Ovary (tissue), 9 donors: ENCODE measurements around the gene KLHL5. TPM values are rescaled to one million over a fixed set of nuclear protein-coding genes. Genes with fewer than 3 reads are reported as not detected.
"Not testable (repeated sequence)": the region's sequence is repeated elsewhere in the genome, so short reads cannot be mapped to it uniquely, and the experiment has no call there.

Experiments used
- DNase-seq, 5 donors: peaks; one replicate each; pipeline ENCODE4 v3.0.0-alpha.2; 2019 to 2020
- H3K27ac ChIP-seq, 2 donors: fragments of 200-600 bp; one replicate each; pipeline versions ENCODE4 v1.5.1 to v1.8.0; 2019 to 2022
- H3K27me3 ChIP-seq: fragments of 200-600 bp; one replicate; pipeline ENCODE4 v1.8.0; 2022
- H3K36me3 ChIP-seq: fragments of 200-600 bp; sonication (generic); one replicate; pipeline ENCODE4 v1.5.1; 2019
- H3K4me1 ChIP-seq: one replicate; pipeline ENCODE4 v1.8.1; 2013; ENCODE audit warnings: mild to moderate bottlenecking, moderate library complexity; ENCODE audit not compliant: insufficient read depth
- H3K4me3 ChIP-seq: fragments of 200-600 bp; sonication (generic); one replicate; pipeline ENCODE4 v1.5.1; 2017
- H3K9me3 ChIP-seq, 2 donors: fragments of 200-600 bp in 1 of 2; sonication (generic) in 1 of 2; one replicate each; pipeline versions ENCODE4 v1.5.1 to v1.8.1; 2013 to 2019; ENCODE audit warnings: mild to moderate bottlenecking in 1 of 2, moderate library complexity in 1 of 2
- EP300 ChIP-seq: sonication (generic); formaldehyde crosslinking; IDR thresholded peaks from one replicate; pipeline ENCODE4 v1.6.1; 2017; ENCODE audit warnings: antibody characterized with exemption
- POLR2A ChIP-seq: fragments of 450-650 bp; IDR thresholded peaks from one replicate; pipeline ENCODE4 v1.6.1; 2017; ENCODE audit warnings: antibody characterized with exemption, mild to moderate bottlenecking, moderate library complexity
- WGBS, 3 donors: extraction: QIAGEN DNeasy Blood & Tissue Kit in 1 of 3; methylation state at CpG; one replicate each; pipeline versions ENCODE4 v1.1.5 to v1.1.7; 2013 to 2017; 5-methylcytosine and 5-hydroxymethylcytosine counted together
- intact Hi-C, 4 donors: fragments of 100-400 bp; cut with DNase I; formaldehyde crosslinking; loops; one replicate each; pipeline versions ENCODE4 v1.11.0 to v1.15.1; 2022 to 2023
- polyA plus RNA-seq, 2 donors: library from polyadenylated mRNA; stranded (reverse); fragments of 200-250 nt in 1 of 2; fragments of 350-450 nt in 1 of 2; fragmentation: Illumina TruSeq in 1 of 2; extraction: RNeasy Lipid Tissue Mini Kit (QIAGEN cat#74804) in 1 of 2; gene quantifications; one replicate each; pipeline ENCODE4 v1.2.3, GENCODE V29; 2013 to 2014
- total RNA-seq, 7 donors: library from RNA; depleted of rRNA in 2 of 7; stranded (reverse); fragments of >200 nt in 2 of 7; fragmentation: NEBNext Ultra II Directional in 3 of 7; extraction: Animal tissue kit (Norgen Biotek cat#: 25700) in 3 of 7; gene quantifications; one replicate each; pipeline versions ENCODE4 v1.1.0 to v1.2.4, GENCODE V29; 2016 to 2023
- TF ChIP-seq, protein P1 (sequence below), 3 donors: fragments of 450-650 bp in 2 of 3; fragments of 200-600 bp in 1 of 3; IDR thresholded peaks; one replicate each; pipeline versions ENCODE4 v1.5.1 to v1.8.0; 2016 to 2022; ENCODE audit warnings: antibody characterized with exemption in 3 of 3, mild to moderate bottlenecking in 1 of 3
- donor health status: DM: no; HTN: no; CAD: no; lungs with moderate emphysema.
- donor health status: DM: no; HTN: no; CAD: no.
- donor health status: Bipolar disorder and iron deficiency.
- donor health status: DM: yes; HTN: yes; CAD: no.
- donor health status: DM: no; HTN: no; CAD: no.
- donor health status: DM: yes; HTN: yes; CAD: no.

The KLHL5 gene
- total and polyA plus RNA-seq, 9 donors = 18.0 to 45.9 (median 34.1) TPM

DNA sequence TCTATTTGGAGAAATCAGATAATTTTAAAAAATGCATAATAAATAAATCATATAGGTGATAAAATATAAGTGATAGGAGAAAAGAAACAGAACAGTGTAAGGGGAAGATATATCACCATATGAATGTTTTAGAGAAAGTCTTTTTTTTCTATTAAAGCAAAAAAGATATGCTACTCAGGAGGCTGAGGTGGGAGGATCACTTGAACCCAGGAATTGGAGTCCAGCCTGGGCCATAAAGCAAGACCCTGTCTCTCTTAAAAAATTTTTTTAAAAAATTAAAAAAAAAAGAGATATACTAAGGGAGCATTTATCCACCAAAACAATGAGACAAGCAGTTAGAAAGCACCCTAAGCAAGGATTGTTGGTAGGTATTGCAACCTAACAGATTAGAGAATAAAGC, 35.9 kb upstream of the KLHL5 start:
- Histone ChIP-seq H3K36me3 (no peaks in the 10 kb centered on the region), H3K9me3 (no peaks in the 10 kb centered on the region), H3K4me3 (no peak overlapping the region), H3K27ac (no peak overlapping the region), H3K27me3 (no peaks in the 10 kb centered on the region), H3K4me1 (no peaks in the 10 kb centered on the region)
- TF ChIP-seq, protein P1, sequence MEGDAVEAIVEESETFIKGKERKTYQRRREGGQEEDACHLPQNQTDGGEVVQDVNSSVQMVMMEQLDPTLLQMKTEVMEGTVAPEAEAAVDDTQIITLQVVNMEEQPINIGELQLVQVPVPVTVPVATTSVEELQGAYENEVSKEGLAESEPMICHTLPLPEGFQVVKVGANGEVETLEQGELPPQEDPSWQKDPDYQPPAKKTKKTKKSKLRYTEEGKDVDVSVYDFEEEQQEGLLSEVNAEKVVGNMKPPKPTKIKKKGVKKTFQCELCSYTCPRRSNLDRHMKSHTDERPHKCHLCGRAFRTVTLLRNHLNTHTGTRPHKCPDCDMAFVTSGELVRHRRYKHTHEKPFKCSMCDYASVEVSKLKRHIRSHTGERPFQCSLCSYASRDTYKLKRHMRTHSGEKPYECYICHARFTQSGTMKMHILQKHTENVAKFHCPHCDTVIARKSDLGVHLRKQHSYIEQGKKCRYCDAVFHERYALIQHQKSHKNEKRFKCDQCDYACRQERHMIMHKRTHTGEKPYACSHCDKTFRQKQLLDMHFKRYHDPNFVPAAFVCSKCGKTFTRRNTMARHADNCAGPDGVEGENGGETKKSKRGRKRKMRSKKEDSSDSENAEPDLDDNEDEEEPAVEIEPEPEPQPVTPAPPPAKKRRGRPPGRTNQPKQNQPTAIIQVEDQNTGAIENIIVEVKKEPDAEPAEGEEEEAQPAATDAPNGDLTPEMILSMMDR (IDR thresholded peaks at IDR 0.05) = no peak
- TF ChIP-seq POLR2A (no peak), EP300 (no peak)
- intact Hi-C loops = no loop called here
- DNase-seq = no peak

DNA sequence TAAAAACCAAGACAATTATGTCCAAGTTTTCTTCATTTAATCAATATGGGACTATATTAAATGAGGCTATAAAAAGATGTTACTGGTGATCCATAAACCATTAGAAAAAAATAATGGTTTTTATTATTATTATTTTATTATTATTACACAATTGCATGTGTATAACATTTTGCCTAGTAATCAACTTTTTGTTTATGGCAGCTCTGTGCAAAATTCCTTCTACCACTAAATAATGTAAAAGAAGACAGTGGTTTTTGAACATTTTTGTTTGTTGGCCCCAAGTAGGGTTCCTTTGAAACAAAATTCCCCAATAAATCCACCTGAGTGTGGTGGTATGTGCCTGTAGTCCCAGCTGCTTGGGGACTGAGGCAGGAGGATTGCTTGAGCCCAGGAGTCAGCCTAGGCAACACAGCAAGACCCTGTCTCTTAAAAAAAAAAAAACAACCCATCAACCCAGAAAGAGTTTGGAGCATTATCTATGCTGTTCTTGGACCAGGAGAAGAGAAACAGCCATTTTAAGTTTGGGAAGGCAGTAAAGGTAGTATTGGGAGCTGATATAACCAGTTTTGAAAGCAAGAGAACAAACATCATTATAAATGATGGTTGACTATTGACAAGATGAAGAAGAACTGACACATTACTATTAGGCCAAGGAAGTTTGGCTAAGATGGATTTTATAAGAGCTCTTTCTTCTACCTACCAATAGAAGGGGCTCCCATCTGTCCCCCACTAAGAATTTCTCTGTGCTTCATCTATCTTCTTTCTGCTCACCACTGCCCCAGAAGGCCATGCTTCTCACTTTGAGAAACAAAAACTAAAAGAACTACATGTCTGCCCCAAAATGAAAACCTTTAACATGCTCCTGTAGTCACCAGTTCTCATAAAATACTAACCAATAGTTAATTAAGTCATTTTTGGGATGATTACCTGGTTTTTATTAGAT, 32.0 kb upstream of the KLHL5 start:
- no peak for DNase-seq
- intact Hi-C loops = no loop called here
- H3K27me3 ChIP-seq = no peaks in the 10 kb centered on the region
- H3K4me1 ChIP-seq = no peaks in the 10 kb centered on the region
- TF ChIP-seq, protein P1 (IDR thresholded peaks at IDR 0.05) = no peak
- TF ChIP-seq POLR2A (no peak), EP300 (no peak)
- no peak overlapping the region for H3K27ac ChIP-seq
- H3K36me3 ChIP-seq = no peaks in the 10 kb centered on the region
- no peak overlapping the region for H3K4me3 ChIP-seq
- no peaks in the 10 kb centered on the region for H3K9me3 ChIP-seq

DNA sequence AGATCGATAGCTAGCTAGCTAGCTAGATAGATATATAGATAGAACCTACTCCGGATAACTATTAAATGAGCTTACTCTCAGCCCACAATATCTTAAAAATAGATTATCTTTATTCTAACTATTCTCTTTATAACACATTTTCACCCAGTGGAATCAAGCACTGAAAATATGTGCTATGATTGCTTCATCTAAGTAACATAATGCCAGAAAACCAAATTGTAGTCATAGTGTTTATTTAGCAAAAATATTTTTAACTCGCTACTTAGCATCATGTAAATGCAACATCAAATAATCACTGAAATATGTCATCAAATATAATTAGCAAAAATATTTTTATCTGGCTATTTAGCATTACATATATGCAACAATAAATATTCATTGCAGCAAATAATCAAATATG, 31.3 kb upstream of the KLHL5 start:
- no peak for DNase-seq
- Histone ChIP-seq H3K9me3 (no peaks in the 10 kb centered on the region), H3K4me3 (no peak overlapping the region), H3K27ac (no peak overlapping the region), H3K27me3 (no peaks in the 10 kb centered on the region), H3K36me3 (no peaks in the 10 kb centered on the region), H3K4me1 (no peaks in the 10 kb centered on the region)
- 80 to 89% (median 81%) methylated on average over 3 of the region's 3 CpGs for WGBS, 3 donors
- intact Hi-C loops = no loop called here
- TF ChIP-seq POLR2A (no peak), EP300 (no peak)
- TF ChIP-seq, protein P1 (IDR thresholded peaks at IDR 0.05) = no peak

DNA sequence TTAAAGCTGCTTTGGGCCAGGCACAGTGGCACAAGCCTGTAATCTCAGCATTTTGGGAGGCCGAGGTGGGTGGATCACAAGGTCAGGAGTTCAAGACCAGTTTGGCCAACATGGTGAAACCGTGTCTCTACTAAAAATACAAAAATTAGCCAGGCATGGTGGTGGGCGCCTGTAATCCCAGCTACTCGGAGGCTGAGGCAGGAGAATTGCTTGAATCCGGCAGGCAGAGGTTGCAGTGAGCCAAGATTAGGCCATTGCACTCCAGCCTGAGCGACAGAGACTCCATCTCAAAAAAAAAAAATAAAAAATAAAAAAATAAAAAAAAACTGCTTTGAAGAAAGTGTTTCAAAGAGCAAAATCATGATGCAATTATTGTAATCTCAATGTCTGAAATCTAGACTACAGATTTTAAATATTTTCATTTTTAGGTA, 30.4 kb upstream of the KLHL5 start:
- H3K27ac ChIP-seq, H3K9me3 ChIP-seq, H3K4me3 ChIP-seq, H3K36me3 ChIP-seq, H3K27me3 ChIP-seq, intact Hi-C loops, DNase-seq, H3K4me1 ChIP-seq: not testable (repeated sequence)
- WGBS, 3 donors = 85 to 91% (median 86%) methylated on average over 6 of the region's 6 CpGs
